Body of pancreas (tissue), 4 donors: ENCODE measurements around the gene FLCN. TPM values are rescaled to one million over a fixed set of nuclear protein-coding genes. Genes with fewer than 3 reads are reported as not detected.
"Not testable (repeated sequence)": the region's sequence is repeated elsewhere in the genome, so short reads cannot be mapped to it uniquely, and the experiment has no call there.

Experiments
- ATAC-seq: fragments of 150-250 bp; one replicate; pipeline ENCODE4 v1.9.1; 2016
- DNase-seq, 4 donors: peaks; one replicate each; pipeline ENCODE4 v3.0.0-alpha.2; 2019
- H3K27ac ChIP-seq, 4 donors: fragments of 200-600 bp; sonication (generic); 1 replicate in 3 of 4; 2 replicates in 1 of 4; pipeline versions ENCODE4 v1.5.1 to v1.6.1; 2016 to 2019; ENCODE audit warnings: mild to moderate bottlenecking in 1 of 4, mixed read lengths in 1 of 4, moderate library complexity in 1 of 4
- H3K27me3 ChIP-seq, 2 donors: fragments of 200-600 bp; sonication (generic); one replicate each; pipeline ENCODE4 v1.6.0; 2016; ENCODE audit warnings: mild to moderate bottlenecking in 1 of 2
- H3K36me3 ChIP-seq, 2 donors: fragments of 200-600 bp; sonication (generic); replicated peaks in 1 of 2; 2 replicates each; pipeline ENCODE4 v1.5.1; 2016; ENCODE audit warnings: low read depth in 2 of 2; ENCODE audit not compliant: insufficient read depth in 1 of 2
- H3K4me1 ChIP-seq: fragments of 200-600 bp; sonication (generic); one replicate; pipeline ENCODE4 v1.6.0; 2016
- H3K4me3 ChIP-seq, 2 donors: fragments of 200-600 bp; sonication (generic); 1 replicate in 1 of 2; 2 replicates in 1 of 2; pipeline ENCODE4 v1.5.1; 2016 to 2019
- H3K9me3 ChIP-seq, 3 donors: fragments of 200-600 bp; sonication (generic); 1 replicate in 2 of 3; 2 replicates in 1 of 3; pipeline ENCODE4 v1.5.1; 2016
- CTCF ChIP-seq, 7 experiments: fragments of 450-650 bp in 4 of 7; fragments of 200-600 bp in 3 of 7; sonication (generic) in 3 of 7; IDR thresholded peaks; one replicate each; pipeline ENCODE4 v1.5.1; 2016 to 2019; ENCODE audit warnings: antibody characterized with exemption in 7 of 7
- POLR2A ChIP-seq, 3 donors: fragments of 450-650 bp; IDR thresholded peaks; one replicate each; pipeline ENCODE4 v1.6.1; 2016; ENCODE audit warnings: antibody characterized with exemption in 3 of 3, mild to moderate bottlenecking in 2 of 3
- whole genome bisulfite sequencing, 2 donors: methylation state at CpG; one replicate each; pipeline ENCODE4 v1.1.5; 2017; 5-methylcytosine and 5-hydroxymethylcytosine counted together
- intact Hi-C: fragments of 100-400 bp; cut with DNase I; formaldehyde crosslinking; loops from one replicate; pipeline ENCODE4 v1.15.1; 2023
- total RNA-seq, 2 donors: library from RNA; depleted of rRNA; stranded (reverse); fragments of >200 nt; gene quantifications; one replicate each; pipeline ENCODE4 v1.1.0, GENCODE V29; 2016

FLCN gene
- total RNA-seq, 2 donors from 2014 or later, result 35.8 to 64.3 TPM

DNA sequence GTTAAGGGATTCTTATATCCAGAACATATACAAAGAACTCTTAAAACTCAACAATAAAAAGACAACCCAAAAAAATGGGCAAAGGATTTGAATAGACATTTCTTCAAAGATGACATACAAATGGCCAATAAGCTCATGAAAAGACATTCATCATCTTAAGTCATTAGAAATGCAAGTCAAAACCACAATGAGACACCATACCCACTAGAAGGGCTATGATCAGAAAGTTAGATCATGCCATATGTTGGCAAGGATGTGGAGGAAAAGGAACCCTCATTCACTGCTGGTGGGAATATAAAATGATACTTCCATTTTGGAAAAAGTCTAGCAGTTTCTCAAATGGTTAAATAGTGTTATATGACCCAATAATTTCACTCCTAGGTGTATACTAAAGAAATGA lies 40.2 kb downstream of the FLCN start:
- no peak for DNase-seq
- Histone ChIP-seq H3K36me3 (no peaks in the 10 kb centered on the region), H3K4me3 (no peak overlapping the region), H3K9me3 (no peaks in the 10 kb centered on the region), H3K27ac (no peak overlapping the region), H3K4me1 (no peaks in the 10 kb centered on the region), H3K27me3 (no peaks in the 10 kb centered on the region)
- ATAC-seq, result no peak
- TF ChIP-seq POLR2A (IDR thresholded peaks at IDR 0.05) (no peak), CTCF (IDR thresholded peaks at IDR 0.05) (no peak)
- intact Hi-C loops, result no loop called here

GRCh38 chr17:17195466-17195865 lies 41.5 kb downstream of the FLCN start:
- ATAC-seq, H3K4me1 ChIP-seq, H3K36me3 ChIP-seq, H3K27ac ChIP-seq, intact Hi-C loops, H3K27me3 ChIP-seq, DNase-seq, H3K4me3 ChIP-seq, H3K9me3 ChIP-seq: not testable (repeated sequence)
- WGBS, 2 donors, result 76 to 85% methylated on average over 5 of the region's 5 CpGs

GRCh38 chr17:17191961-17192381 lies 45.0 kb downstream of the FLCN start:
- no peaks in the 10 kb centered on the region for H3K27me3 ChIP-seq
- intact Hi-C loops, result no loop called here
- peaks cover 14% of the 10 kb centered on the region for H3K4me1 ChIP-seq
- no peak for DNase-seq
- WGBS, 2 donors, result 60 to 63% methylated on average over 10 of the region's 10 CpGs
- TF ChIP-seq CTCF (IDR thresholded peaks at IDR 0.05) (no peak), POLR2A (IDR thresholded peaks at IDR 0.05) (no peak)
- no peaks in the 10 kb centered on the region for H3K36me3 ChIP-seq
- no peaks in the 10 kb centered on the region for H3K9me3 ChIP-seq
- H3K27ac ChIP-seq, result peak overlapping the region in 1 of 4 donors; percentile 20
- H3K4me3 ChIP-seq, result no peak overlapping the region
- ATAC-seq, result no peak

DNA sequence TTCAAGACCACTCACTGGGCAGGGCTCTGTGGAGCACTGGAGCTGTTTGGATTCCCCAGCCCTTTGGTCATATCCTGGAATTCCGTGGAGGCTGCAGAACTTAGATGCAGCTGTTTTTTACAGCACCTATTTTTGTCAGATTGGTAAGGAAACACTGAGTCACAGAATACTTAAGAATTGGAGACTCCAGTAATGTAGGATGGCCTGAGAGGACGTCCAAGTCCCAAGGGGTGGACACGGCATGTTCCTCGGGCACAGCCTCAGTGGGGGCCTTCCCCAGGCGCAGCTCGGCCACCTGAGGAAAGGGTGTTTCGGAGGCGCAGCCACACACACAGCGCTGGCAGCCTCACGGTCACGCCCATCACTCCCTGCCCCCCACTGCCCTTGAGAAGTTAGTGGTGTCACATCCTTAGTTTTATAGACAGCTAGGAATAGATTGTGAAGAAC lies 45.6 kb downstream of the FLCN start:
- no peaks in the 10 kb centered on the region for H3K27me3 ChIP-seq
- H3K4me3 ChIP-seq, result no peak overlapping the region
- ATAC-seq, result no peak
- no peaks in the 10 kb centered on the region for H3K9me3 ChIP-seq
- peaks cover 20% of the 10 kb centered on the region for H3K4me1 ChIP-seq
- peak overlapping the region in 1 of 4 donors; percentile 20 for H3K27ac ChIP-seq
- no peaks in the 10 kb centered on the region for H3K36me3 ChIP-seq
- intact Hi-C loops, result no loop called here
- no peak for DNase-seq
- WGBS, 2 donors, result 80 to 81% methylated on average over 11 of the region's 11 CpGs
- no peak for TF ChIP-seq POLR2A (IDR thresholded peaks at IDR 0.05)
- TF ChIP-seq CTCF (IDR thresholded peaks at IDR 0.05), result no peak

DNA sequence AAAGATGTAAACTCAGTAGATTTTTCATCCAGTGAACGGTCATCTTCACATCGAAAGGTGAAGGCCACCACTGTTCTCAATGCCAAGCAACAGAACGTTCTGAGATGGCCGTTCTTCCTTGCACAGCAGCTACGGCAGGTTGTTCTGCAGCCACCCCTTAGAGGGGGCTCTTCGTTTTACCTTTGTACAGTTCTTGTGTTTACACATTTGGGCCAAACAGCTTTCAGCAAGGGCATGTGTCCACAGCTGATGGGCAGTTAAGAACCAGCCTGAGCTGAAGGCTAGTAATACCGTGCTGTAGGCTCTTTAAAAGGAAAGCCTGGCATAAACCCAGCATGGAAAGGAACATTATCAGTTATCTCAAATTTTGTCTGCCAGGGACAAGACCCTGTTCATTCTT lies 46.8 kb downstream of the FLCN start:
- WGBS, 2 donors, result 42 to 54% methylated on average over 7 of the region's 7 CpGs
- no peaks in the 10 kb centered on the region for H3K36me3 ChIP-seq
- no peaks in the 10 kb centered on the region for H3K27me3 ChIP-seq
- no peak overlapping the region for H3K4me3 ChIP-seq
- TF ChIP-seq POLR2A (IDR thresholded peaks at IDR 0.05), result no peak
- no peak for TF ChIP-seq CTCF (IDR thresholded peaks at IDR 0.05)
- DNase-seq (no peak), ATAC-seq (no peak)
- H3K4me1 ChIP-seq, result peaks cover 31% of the 10 kb centered on the region
- intact Hi-C loops, result no loop called here
- H3K27ac ChIP-seq, result no peak overlapping the region
- no peaks in the 10 kb centered on the region for H3K9me3 ChIP-seq
